ENCODE data around the gene GALNT10. TPM values are rescaled to one million over a fixed set of nuclear protein-coding genes. Genes with fewer than 3 reads are reported as not detected.
A peak's percentile ranks its signal among the peaks of the same experiment; 100 is the strongest.

Gene GALNT10
- total and polyA plus RNA-seq, 2 of the 4 experiments (the other 2 are of a cell fraction): 46.2 to 67.0 TPM

- TF ChIP-seq MAZ (IDR thresholded peaks at IDR 0.05; ENCODE audit: borderline replicate concordance, low read depth, low read length) (no peak), CHD1 (IDR thresholded peaks at IDR 0.05; ENCODE audit: low read depth, low read length) (no peak)
Measured at GRCh38 chr5:154211641-154212390, 21.3 kb downstream of the GALNT10 start (continued).

DNA sequence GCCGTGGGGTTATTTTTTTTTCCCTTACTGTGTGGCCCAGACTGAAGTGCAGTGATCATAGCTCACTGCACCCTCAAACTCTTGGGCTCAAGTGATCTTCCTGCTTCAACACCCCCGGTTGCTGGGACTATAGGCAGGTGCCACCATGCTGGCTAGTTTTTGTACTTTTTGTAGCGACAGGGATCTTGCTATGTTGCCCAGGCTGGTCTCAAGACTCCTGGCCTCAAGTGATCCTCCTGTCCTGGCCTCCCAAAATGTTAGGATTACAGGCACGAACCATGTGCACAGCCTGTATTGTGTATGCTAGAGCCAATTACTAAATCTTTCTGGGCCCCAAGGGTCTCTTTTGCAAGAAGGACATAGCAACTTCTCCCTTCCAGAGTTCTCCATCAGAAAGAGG, 23.1 kb downstream of the GALNT10 start:
- H3K4me2 ChIP-seq (ENCODE audit: low read depth, low read length): no peak overlapping the region
- H2AK9ac ChIP-seq (replicated peaks; ENCODE audit: low read depth, low read length, poor library complexity): no peak overlapping the region
- peak overlapping the region; percentile 6; the same call in 1 of the 2 replicates for H4K91ac ChIP-seq (ENCODE audit: insufficient read depth, low read depth, low read length)
- dilution Hi-C loops (cut with HindIII; ENCODE audit: low sequenced_read_pairs, unreplicated experiment) (no loop called here), in situ Hi-C loops (cut with MboI; ENCODE audit: low sequenced_read_pairs) (no loop called here), intact Hi-C loops (cut with micrococcal nuclease) (no loop called here)
- H2BK120ac ChIP-seq (ENCODE audit: low read depth, low read length): peak overlapping the region; percentile 24; the same call in 1 of the 2 replicates
- no peak for TF ChIP-seq RAD21 (IDR thresholded peaks at IDR 0.05; ENCODE audit: low read length)
- TF ChIP-seq FOS (IDR thresholded peaks at IDR 0.05; ENCODE audit: low read depth, low read length): no peak
- no peak for TF ChIP-seq ELK1 (IDR thresholded peaks at IDR 0.05; ENCODE audit: borderline replicate concordance, low read depth, low read length)
- no peak for TF ChIP-seq NFE2L2 (IDR thresholded peaks at IDR 0.05; ENCODE audit: low read depth, low read length)
- no peak for TF ChIP-seq POLR2A (IDR thresholded peaks at IDR 0.05; ENCODE audit: low read depth, low read length)
- TF ChIP-seq CHD1 (IDR thresholded peaks at IDR 0.05; ENCODE audit: low read depth, low read length): no peak
- TF ChIP-seq CEBPB (IDR thresholded peaks at IDR 0.05; ENCODE audit: low read depth, low read length): no peak
- H3K4me1 ChIP-seq (ENCODE audit: control insufficient read depth, insufficient read depth, low read length): peaks cover 15% of the 10 kb centered on the region
- peak overlapping the region; percentile 58 for H2BK20ac ChIP-seq (ENCODE audit: low read depth, low read length)
- DNase-seq (no peak), ATAC-seq (ENCODE audit: low read depth) (no peak)
- ChIA-PET POLR2A (ENCODE audit: unreplicated experiment) (no interaction called here), CTCF (no interaction called here)
- no peak overlapping the region for H2AFZ ChIP-seq (replicated peaks; ENCODE audit: low read length, poor library complexity)
- H3K9ac ChIP-seq (ENCODE audit: low read depth, low read length): no peak overlapping the region
- H3K4me3 ChIP-seq (ENCODE audit: insufficient read depth, low read depth, low read length): no peak overlapping the region
- WGBS, 2 experiments (ENCODE audit: extremely low coverage in 2 of 2, insufficient read length in 1 of 2): 80% methylated on average over 2 of the region's 4 CpGs; no CpG with 5 or more reads in 1 of the 2 experiments
- peaks cover 30% of the 10 kb centered on the region for H3K9me1 ChIP-seq (ENCODE audit: insufficient read depth, low read length)
- peaks cover 5% of the 10 kb centered on the region for H3K36me3 ChIP-seq (ENCODE audit: control insufficient read depth, insufficient read depth, low read length)
- H3K14ac ChIP-seq (replicated peaks; ENCODE audit: low read depth, low read length): peak overlapping the region; percentile 36; the same call in 1 of the 2 replicates
- no peak overlapping the region for H4K8ac ChIP-seq (ENCODE audit: low read depth in 2 of 2, low read length in 2 of 2)
- peak overlapping the region; percentile 43 for H3K4ac ChIP-seq (ENCODE audit: low read depth, low read length)
- H3K23ac ChIP-seq (ENCODE audit: low read depth, low read length): peak overlapping the region; percentile 45; the same call in 1 of the 2 replicates
- peak overlapping the region; percentile 17 for H2BK5ac ChIP-seq (ENCODE audit: low read depth, low read length, poor library complexity, severe bottlenecking)
- H2BK15ac ChIP-seq (ENCODE audit: low read depth, low read length): 0 out of 3 replicates have a peak overlapping the region, but pooled peaks have one; percentile 14
- no peak overlapping the region for H4K5ac ChIP-seq (ENCODE audit: low read depth, low read length)
- no TSS peak for BruUV-seq (replicated peaks)
- H3K56ac ChIP-seq (ENCODE audit: extremely low read depth, insufficient read depth, low read length): no peak overlapping the region
- no peaks in the 10 kb centered on the region for H3K27me3 ChIP-seq (ENCODE audit: control insufficient read depth, insufficient read depth, low read length)
- H3K27ac ChIP-seq (ENCODE audit: insufficient read depth, low read length): no peak overlapping the region
- H3K9me3 ChIP-seq (ENCODE audit: control insufficient read depth, insufficient read depth, low read length): 0 out of 2 replicates have a peak, but pooled peaks cover 4% of the 10 kb centered on the region
- H3K79me1 ChIP-seq (ENCODE audit: low read depth in 1 of 2, low read length in 2 of 2): peaks cover 21 to 77% of the 10 kb centered on the region in 2 experiments
- peaks cover 4% of the 10 kb centered on the region; the same call in 1 of the 2 replicates for H4K20me1 ChIP-seq (ENCODE audit: insufficient read depth, low read length)
- no peak overlapping the region for H3K18ac ChIP-seq (ENCODE audit: low read depth, low read length)
- H2AK5ac ChIP-seq (ENCODE audit: low read depth, low read length): 0 out of 2 replicates have a peak overlapping the region, but pooled peaks have one; percentile 3

Measured in IMR-90 (cell line).